PC-3 (cell line): ENCODE results near the gene NPRL2. TPM values are rescaled to one million over a fixed set of nuclear protein-coding genes. Genes with fewer than 3 reads are reported as not detected.
A peak's percentile ranks its signal among the peaks of the same experiment; 100 is the strongest.

ENCODE experiments used
- ATAC-seq: fragments of 200-7000 bp; cut with Tn5 transposase; 2 replicates; pipeline ENCODE4 v1.9.1; 2020; ENCODE audit warnings: mild to moderate bottlenecking, moderate library complexity
- BruUV-seq: library from RNA; stranded (reverse); fragments of 400-500 nt; replicated peaks from 2 replicates; lab custom pipeline; 2021; lab: Mats Ljungman, UMichigan
- CTCF ChIA-PET: fragments of 300-600 bp; sonication (Branson Sonifier 250); formaldehyde crosslinking; loops from one replicate; lab custom pipeline; 2022; ENCODE audit warnings: antibody characterized with exemption; lab: Charles Lee
- POLR2A ChIA-PET: fragments of 300-600 bp; sonication (Branson Sonifier 250); formaldehyde crosslinking; loops from one replicate; lab custom pipeline; 2022; ENCODE audit warnings: antibody characterized with exemption; ENCODE audit not compliant: unreplicated experiment; lab: Charles Lee
- DNase-seq: peaks from one replicate; pipeline ENCODE4 v3.0.0-alpha.2; 2015
- H2AFZ ChIP-seq: fragments of 300-600 bp; sonication (generic); 2 replicates; pipeline ENCODE4 v1.6.0; 2016; ENCODE audit warnings: antibody characterized with exemption, low read length
- H3F3A ChIP-seq: fragments of 300-600 bp; sonication (generic); one replicate; pipeline ENCODE4 v1.6.0; 2017; ENCODE audit warnings: antibody characterized with exemption, low read length, control low read depth, mild to moderate bottlenecking; ENCODE audit not compliant: unreplicated experiment
- H3K27ac ChIP-seq: fragments of 300-600 bp; sonication (generic); 2 replicates; pipeline ENCODE4 v1.5.1; 2016; ENCODE audit warnings: mild to moderate bottlenecking, low read length
- H3K27me3 ChIP-seq: fragments of 300-600 bp; sonication (generic); 2 replicates; pipeline ENCODE4 v1.6.1; 2016; ENCODE audit warnings: low read length, mixed read lengths
- H3K36me3 ChIP-seq: fragments of 300-600 bp; sonication (generic); 2 replicates; pipeline ENCODE4 v1.6.1; 2016; ENCODE audit warnings: low read depth, mixed run types, low read length, mixed read lengths
- H3K4me1 ChIP-seq: fragments of 300-600 bp; sonication (generic); 2 replicates; pipeline ENCODE4 v1.5.1; 2016; ENCODE audit warnings: low read length; ENCODE audit not compliant: insufficient read depth
- H3K4me2 ChIP-seq: fragments of 300-600 bp; sonication (generic); 2 replicates; pipeline ENCODE4 v1.6.0; 2016; ENCODE audit warnings: low read length
- H3K4me3 ChIP-seq: fragments of 300-600 bp; sonication (generic); 2 replicates; pipeline ENCODE4 v1.5.1; 2016; ENCODE audit warnings: mild to moderate bottlenecking, low read length, mixed read lengths
- H3K79me2 ChIP-seq: fragments of 300-600 bp; sonication (generic); 2 replicates; pipeline ENCODE4 v1.6.1; 2017; ENCODE audit warnings: low read length, mixed read lengths
- H3K9ac ChIP-seq: fragments of 300-600 bp; sonication (generic); 2 replicates; pipeline ENCODE4 v1.6.0; 2016; ENCODE audit warnings: mild to moderate bottlenecking, low read length
- H3K9me2 ChIP-seq: fragments of 300-600 bp; sonication (generic); replicated peaks from 2 replicates; pipeline ENCODE4 v1.6.1; 2016; ENCODE audit warnings: mixed run types, low read length, mixed read lengths
- H3K9me3 ChIP-seq: fragments of 300-600 bp; sonication (generic); 2 replicates; pipeline ENCODE4 v1.6.1; 2016; ENCODE audit warnings: low read length, mixed read lengths
- H4K20me1 ChIP-seq: fragments of 300-600 bp; sonication (generic); 2 replicates; pipeline ENCODE4 v1.6.1; 2016; ENCODE audit warnings: low read length, mixed read lengths
- EZH2 ChIP-seq: fragments of 300-600 bp; sonication (generic); IDR thresholded peaks from one replicate; pipeline ENCODE4 v1.6.1; 2017; ENCODE audit warnings: antibody characterized with exemption, mild to moderate bottlenecking, low read length; ENCODE audit not compliant: unreplicated experiment
- EZH2phosphoT487 ChIP-seq: fragments of 300-600 bp; sonication (generic); IDR thresholded peaks from 2 replicates; pipeline ENCODE4 v1.6.1; 2018; ENCODE audit warnings: mild to moderate bottlenecking, antibody characterized with exemption, low read length, borderline replicate concordance
- intact Hi-C: fragments of 100-400 bp; cut with micrococcal nuclease; formaldehyde crosslinking; loops from 2 replicates; pipeline ENCODE4 v1.9.0; 2023
- total RNA-seq: library from RNA; depleted of rRNA; stranded (reverse); fragments of >200 nt; gene quantifications from 2 replicates; pipeline ENCODE4 v1.2.3, GENCODE V29; 2014
- TF ChIP-seq, protein P1 (sequence below): fragments of 300-600 bp; sonication (generic); conservative IDR thresholded peaks from 2 replicates; pipeline ENCODE4 v1.5.1; 2017; ENCODE audit warnings: antibody characterized with exemption, low read depth, mild to moderate bottlenecking, low read length

Gene NPRL2
- total RNA-seq, 1 experiment from 2014 or later, result 56.9 TPM

DNA sequence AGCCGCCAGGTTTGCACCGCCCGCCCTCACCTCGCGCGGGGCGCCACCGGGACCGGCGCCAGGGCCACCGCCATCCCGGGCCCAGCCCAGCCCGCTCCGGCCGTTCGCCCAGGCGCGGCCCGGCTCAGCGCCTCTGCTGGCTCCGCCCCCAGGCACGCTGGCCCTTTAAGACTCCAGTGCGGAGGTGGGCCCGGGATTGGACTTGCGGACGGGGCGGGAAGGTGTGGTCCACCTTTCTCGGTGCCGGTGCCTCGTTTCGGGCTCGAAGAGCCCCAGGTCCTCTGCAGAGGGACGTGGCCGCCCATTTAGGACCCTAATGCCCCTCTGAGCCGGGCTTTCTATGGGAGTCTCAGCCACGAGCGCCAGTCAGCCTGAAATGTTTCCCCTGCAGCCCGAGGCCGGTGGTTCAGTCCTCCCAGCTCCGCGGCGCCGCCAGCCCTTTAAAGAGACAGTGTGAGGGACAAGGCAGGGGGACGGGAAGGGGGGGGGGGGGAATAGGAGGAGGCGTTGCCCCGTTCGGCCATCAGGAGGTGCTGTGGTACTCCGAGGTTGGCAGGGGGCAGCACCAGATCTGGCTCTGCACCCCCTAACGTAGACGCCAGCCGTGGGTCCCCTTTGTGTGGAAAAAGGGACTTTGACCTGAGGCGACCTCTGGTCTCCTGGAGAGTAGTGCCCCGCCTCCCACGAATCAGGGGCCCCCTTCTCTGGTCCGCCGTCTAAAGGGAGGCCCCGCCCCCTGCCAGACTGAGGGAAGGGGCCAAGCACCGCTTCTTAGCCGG lies 29.1 kb downstream of the NPRL2 start:
- TSS peak; percentile 12 for BruUV-seq
- Histone ChIP-seq H4K20me1 (no peaks in the 10 kb centered on the region), H3K36me3 (peaks cover 6% of the 10 kb centered on the region), H3K4me1 (peaks cover 41% of the 10 kb centered on the region), H3F3A (peaks cover 13% of the 10 kb centered on the region), H3K9ac (peak overlapping the region; percentile 93), H3K4me2 (peak overlapping the region; percentile 99), H3K9me3 (no peaks in the 10 kb centered on the region), H3K79me2 (peaks cover 34% of the 10 kb centered on the region), H3K9me2 (no peaks in the 10 kb centered on the region), H2AFZ (peak overlapping the region; percentile 92), H3K27ac (peak overlapping the region; percentile 86), H3K27me3 (no peaks in the 10 kb centered on the region), H3K4me3 (peak overlapping the region; percentile 97)
- DNase-seq (peak; percentile 89), ATAC-seq (peak; percentile 66)
- TF ChIP-seq, protein P1, sequence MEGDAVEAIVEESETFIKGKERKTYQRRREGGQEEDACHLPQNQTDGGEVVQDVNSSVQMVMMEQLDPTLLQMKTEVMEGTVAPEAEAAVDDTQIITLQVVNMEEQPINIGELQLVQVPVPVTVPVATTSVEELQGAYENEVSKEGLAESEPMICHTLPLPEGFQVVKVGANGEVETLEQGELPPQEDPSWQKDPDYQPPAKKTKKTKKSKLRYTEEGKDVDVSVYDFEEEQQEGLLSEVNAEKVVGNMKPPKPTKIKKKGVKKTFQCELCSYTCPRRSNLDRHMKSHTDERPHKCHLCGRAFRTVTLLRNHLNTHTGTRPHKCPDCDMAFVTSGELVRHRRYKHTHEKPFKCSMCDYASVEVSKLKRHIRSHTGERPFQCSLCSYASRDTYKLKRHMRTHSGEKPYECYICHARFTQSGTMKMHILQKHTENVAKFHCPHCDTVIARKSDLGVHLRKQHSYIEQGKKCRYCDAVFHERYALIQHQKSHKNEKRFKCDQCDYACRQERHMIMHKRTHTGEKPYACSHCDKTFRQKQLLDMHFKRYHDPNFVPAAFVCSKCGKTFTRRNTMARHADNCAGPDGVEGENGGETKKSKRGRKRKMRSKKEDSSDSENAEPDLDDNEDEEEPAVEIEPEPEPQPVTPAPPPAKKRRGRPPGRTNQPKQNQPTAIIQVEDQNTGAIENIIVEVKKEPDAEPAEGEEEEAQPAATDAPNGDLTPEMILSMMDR, result peak; percentile 70
- TF ChIP-seq EZH2, result no peak
- ChIA-PET CTCF (interaction anchor here (0.6 to 1.0 kb wide), 9 partner anchors 15 to 1361 kb away, joined by 4 to 10 read pairs (median 6); partner anchors contain the start of genes HYAL3 and NAA80), POLR2A (no interaction called here)
- intact Hi-C loops, result loop anchor here (1.0 to 5.0 kb wide), 2 partner anchors 22 to 124 kb away; partner anchors contain the start of genes HYAL3 and NAA80

DNA sequence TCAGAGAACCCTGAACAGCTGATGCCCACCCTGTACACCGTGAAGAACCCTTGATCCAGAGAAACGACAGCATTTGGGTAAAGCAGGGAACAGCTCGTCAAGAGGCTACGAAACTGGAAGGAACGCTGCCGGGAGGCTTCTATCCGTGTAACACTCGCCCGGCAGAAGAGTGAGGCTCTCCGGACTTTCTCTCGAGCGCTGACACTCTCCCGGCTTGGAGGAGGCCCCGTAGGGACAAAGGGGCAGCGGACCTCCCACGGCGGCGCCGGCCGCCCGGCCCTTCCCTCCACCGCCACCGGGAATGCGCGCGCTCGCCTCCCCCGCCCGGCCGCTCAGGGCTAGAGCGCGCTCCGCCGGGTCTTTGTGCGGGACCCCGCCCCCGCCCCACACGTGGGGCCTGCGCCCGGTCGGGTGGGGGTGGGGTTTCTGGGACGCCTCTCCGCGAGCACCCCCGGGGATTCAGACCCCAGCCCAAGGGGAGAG lies 29.7 kb downstream of the NPRL2 start:
- CTCF ChIA-PET, result interaction anchor here (0.6 to 1.0 kb wide), 9 partner anchors 15 to 1361 kb away, joined by 4 to 10 read pairs (median 6); partner anchors contain the start of genes HYAL3 and NAA80
- intact Hi-C loops, result loop anchor here (1.0 to 5.0 kb wide), 2 partner anchors 22 to 124 kb away; partner anchors contain the start of genes HYAL3 and NAA80
- peaks cover 47% of the 10 kb centered on the region for H3K4me1 ChIP-seq

More for the DNA sequence above, 29.7 kb downstream of the NPRL2 start:
- peak overlapping the region; percentile 86 for H3K27ac ChIP-seq
- H3K36me3 ChIP-seq, result peaks cover 6% of the 10 kb centered on the region
- H2AFZ ChIP-seq, result peak overlapping the region; percentile 92
- H3K9me3 ChIP-seq, result no peaks in the 10 kb centered on the region
- no TSS peak for BruUV-seq
- H3K27me3 ChIP-seq, result no peaks in the 10 kb centered on the region
- TF ChIP-seq EZH2 (no peak), EZH2phosphoT487 (no peak)
- TF ChIP-seq, protein P1, result no peak
- H3F3A ChIP-seq, result peaks cover 13% of the 10 kb centered on the region
- H3K9ac ChIP-seq, result peak overlapping the region; percentile 93
- ATAC-seq, result peak; percentile 35
- peak overlapping the region; percentile 99 for H3K4me2 ChIP-seq
- H3K9me2 ChIP-seq, result no peaks in the 10 kb centered on the region
- peaks cover 30% of the 10 kb centered on the region for H3K79me2 ChIP-seq
- H3K4me3 ChIP-seq, result peak overlapping the region; percentile 97
- no peaks in the 10 kb centered on the region for H4K20me1 ChIP-seq
- DNase-seq, result peak; percentile 78
- POLR2A ChIA-PET, result no interaction called here
